ENCODE data around the gene TSFM. TPM values are rescaled to one million over a fixed set of nuclear protein-coding genes. Genes with fewer than 3 reads are reported as not detected.

TSFM gene
- total RNA-seq, 1 donor from 2014 or later, result 18.1 TPM

GRCh38 chr12:57777367-57777766 is 5.2 kb upstream of the TSFM start:
- H3K9me3 Mint-ChIP-seq, result no peaks in the 10 kb centered on the region
- no peaks in the 10 kb centered on the region for H3K79me2 ChIP-seq (ENCODE audit: low read depth)
- H3K4me3 Mint-ChIP-seq, result no peak overlapping the region
- peaks cover 3% of the 10 kb centered on the region for H3K4me1 Mint-ChIP-seq
- peaks cover 5% of the 10 kb centered on the region for H3K27me3 Mint-ChIP-seq (ENCODE audit: insufficient read depth, low read depth)
- no peak overlapping the region for H3K27ac ChIP-seq
- no peak overlapping the region for H3K27ac Mint-ChIP-seq
- no peak overlapping the region for H3K4me2 ChIP-seq
- peaks cover 12% of the 10 kb centered on the region for H3K27me3 ChIP-seq
- H4K20me1 ChIP-seq (ENCODE audit: low read depth), result no peaks in the 10 kb centered on the region
- no peaks in the 10 kb centered on the region for H3K9me3 ChIP-seq (ENCODE audit: low read depth)
- H3K9ac ChIP-seq, result no peak overlapping the region
- no peaks in the 10 kb centered on the region for H3K36me3 Mint-ChIP-seq
- no peak overlapping the region for H2AFZ ChIP-seq (replicated peaks)
- peaks cover 17% of the 10 kb centered on the region for H3F3A ChIP-seq (ENCODE audit: low read depth)
- no peak for DNase-seq (ENCODE audit: low spot score)
- H3K4me3 ChIP-seq, result no peak overlapping the region
- no peaks in the 10 kb centered on the region for H3K4me1 ChIP-seq
- no peak for TF ChIP-seq CTCF (IDR thresholded peaks at IDR 0.05)
- TF ChIP-seq EZH2 (IDR thresholded peaks at IDR 0.05), result no peak
- TF ChIP-seq EZH2phosphoT487 (IDR thresholded peaks at IDR 0.05), result no peak
- no peaks in the 10 kb centered on the region for H3K36me3 ChIP-seq

DNA sequence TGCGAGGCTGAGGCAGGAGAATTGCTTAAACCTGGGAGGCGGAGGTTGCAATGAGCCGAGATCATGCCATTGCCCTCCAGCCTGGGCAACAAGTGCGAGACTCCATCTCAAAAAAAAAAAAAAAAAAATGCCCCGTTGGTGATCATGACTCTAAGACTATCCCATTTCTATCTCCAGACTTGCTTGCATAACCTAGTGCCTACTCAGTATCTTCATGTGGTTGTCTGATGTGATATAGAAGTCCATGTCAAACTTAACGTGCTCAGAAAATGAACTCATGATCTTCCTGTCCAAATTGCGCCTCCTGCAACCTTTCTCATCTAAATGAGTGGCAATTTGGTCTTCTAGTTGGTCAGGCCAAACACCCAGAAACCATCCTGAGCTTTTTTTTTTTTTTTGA is 4.7 kb upstream of the TSFM start:
- no peaks in the 10 kb centered on the region for H3K9me3 Mint-ChIP-seq
- no peak for DNase-seq (ENCODE audit: low spot score)
- H3K4me2 ChIP-seq, result no peak overlapping the region

DNA sequence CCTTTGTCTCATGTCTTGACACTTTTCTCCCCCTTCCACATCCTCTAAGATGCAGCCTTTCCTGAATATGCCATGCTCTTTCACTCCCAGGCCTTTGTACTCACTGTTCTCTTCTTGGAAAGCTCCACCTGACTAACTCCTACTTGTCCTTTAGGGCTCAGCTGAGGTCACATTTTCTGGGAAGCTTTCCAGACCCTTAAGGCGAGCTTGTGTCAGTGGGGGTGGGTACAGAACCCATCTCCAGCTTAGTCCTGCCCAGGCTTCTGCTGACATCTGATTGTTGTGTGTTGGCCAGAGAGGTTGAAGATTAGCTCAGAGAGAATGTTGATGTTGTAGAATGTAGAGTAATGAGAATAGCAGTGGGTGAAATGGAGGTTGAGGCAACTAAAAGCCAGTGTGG is 2.9 kb upstream of the TSFM start:
- H3F3A ChIP-seq (ENCODE audit: low read depth), result peaks cover 19% of the 10 kb centered on the region
- TF ChIP-seq EZH2phosphoT487 (IDR thresholded peaks at IDR 0.05), result no peak
- TF ChIP-seq CTCF (IDR thresholded peaks at IDR 0.05), result no peak
- TF ChIP-seq EZH2 (IDR thresholded peaks at IDR 0.05), result no peak
- H2AFZ ChIP-seq (replicated peaks), result no peak overlapping the region
- Mint-ChIP-seq H3K36me3 (peaks cover 4% of the 10 kb centered on the region), H3K27me3 (ENCODE audit: insufficient read depth, low read depth) (peaks cover 5% of the 10 kb centered on the region), H3K27ac (no peak overlapping the region), H3K4me3 (no peak overlapping the region), H3K9me3 (no peaks in the 10 kb centered on the region), H3K4me1 (peaks cover 11% of the 10 kb centered on the region)
- no peak for DNase-seq (ENCODE audit: low spot score)
- H3K4me2 ChIP-seq, result no peak overlapping the region
- no peak overlapping the region for H3K4me3 ChIP-seq
- no peaks in the 10 kb centered on the region for H3K9me3 ChIP-seq (ENCODE audit: low read depth)
- H4K20me1 ChIP-seq (ENCODE audit: low read depth), result no peaks in the 10 kb centered on the region
- no peak overlapping the region for H3K27ac ChIP-seq
- H3K27me3 ChIP-seq, result no peaks in the 10 kb centered on the region
- H3K79me2 ChIP-seq (ENCODE audit: low read depth), result peaks cover 20% of the 10 kb centered on the region
- H3K4me1 ChIP-seq, result no peaks in the 10 kb centered on the region
- H3K36me3 ChIP-seq, result no peaks in the 10 kb centered on the region
- no peak overlapping the region for H3K9ac ChIP-seq

More for the DNA sequence above, 4.7 kb upstream of the TSFM start:
- no peak overlapping the region for H3K9ac ChIP-seq
- no peaks in the 10 kb centered on the region for H3K9me3 ChIP-seq (ENCODE audit: low read depth)
- Mint-ChIP-seq H3K4me1 (peaks cover 5% of the 10 kb centered on the region), H3K27me3 (ENCODE audit: insufficient read depth, low read depth) (peaks cover 7% of the 10 kb centered on the region), H3K27ac (no peak overlapping the region), H3K4me3 (no peak overlapping the region), H3K36me3 (no peaks in the 10 kb centered on the region)
- H3F3A ChIP-seq (ENCODE audit: low read depth), result peaks cover 15% of the 10 kb centered on the region
- H3K27me3 ChIP-seq, result peaks cover 11% of the 10 kb centered on the region
- H2AFZ ChIP-seq (replicated peaks), result no peak overlapping the region
- TF ChIP-seq EZH2phosphoT487 (IDR thresholded peaks at IDR 0.05) (no peak), EZH2 (IDR thresholded peaks at IDR 0.05) (no peak), CTCF (IDR thresholded peaks at IDR 0.05) (no peak)
- H3K79me2 ChIP-seq (ENCODE audit: low read depth), result peaks cover 3% of the 10 kb centered on the region
- H3K36me3 ChIP-seq, result no peaks in the 10 kb centered on the region
- H4K20me1 ChIP-seq (ENCODE audit: low read depth), result no peaks in the 10 kb centered on the region
- no peaks in the 10 kb centered on the region for H3K4me1 ChIP-seq
- H3K27ac ChIP-seq, result no peak overlapping the region
- H3K4me3 ChIP-seq, result no peak overlapping the region
